Endodermal cell (in vitro differentiated cells): ENCODE data around the gene MASP2. TPM values are rescaled to one million over a fixed set of nuclear protein-coding genes. Genes with fewer than 3 reads are reported as not detected.

Source experiments
- DNase-seq: peaks from one replicate; pipeline ENCODE4 v3.0.0-alpha.2; 2017
- H3K27ac ChIP-seq: 2 replicates; pipeline ENCODE4 v1.5.1; 2013; ENCODE audit warnings: mild to moderate bottlenecking, low read depth, low read length, moderate library complexity
- H3K27me3 ChIP-seq: 2 replicates; pipeline ENCODE4 v1.6.1; 2013; ENCODE audit warnings: mild to moderate bottlenecking, low read length, moderate library complexity; ENCODE audit not compliant: insufficient read depth, control insufficient read depth, poor library complexity, severe bottlenecking
- H3K36me3 ChIP-seq: 2 replicates; pipeline ENCODE4 v1.7.0; 2013; ENCODE audit warnings: mild to moderate bottlenecking, low read length, moderate library complexity; ENCODE audit not compliant: control insufficient read depth, insufficient read depth
- H3K4me1 ChIP-seq: one replicate; pipeline ENCODE4 v1.7.0; 2013; ENCODE audit warnings: low read length; ENCODE audit not compliant: control insufficient read depth, insufficient read depth
- H3K4me3 ChIP-seq: 2 replicates; pipeline ENCODE4 v1.5.1; 2013; ENCODE audit warnings: mild to moderate bottlenecking, low read length, moderate library complexity
- H3K9ac ChIP-seq: 2 replicates; pipeline ENCODE4 v1.6.1; 2013; ENCODE audit warnings: mild to moderate bottlenecking, low read length, moderate library complexity; ENCODE audit not compliant: poor library complexity, severe bottlenecking; ENCODE audit errors: extremely low read depth
- H3K9me3 ChIP-seq: 2 replicates; pipeline ENCODE4 v1.6.1; 2013; ENCODE audit warnings: mild to moderate bottlenecking, low read length, moderate library complexity; ENCODE audit not compliant: control insufficient read depth
- H3K27ac Mint-ChIP-seq: 2 replicates; pipeline ENCODE4 v1.8.0; 2020; ENCODE audit warnings: mixed read lengths
- H3K27me3 Mint-ChIP-seq: 2 replicates; pipeline ENCODE4 v1.8.0; 2021; ENCODE audit warnings: mild to moderate bottlenecking, mixed read lengths; ENCODE audit not compliant: insufficient read depth
- H3K36me3 Mint-ChIP-seq: 2 replicates; pipeline ENCODE4 v1.8.0; 2020; ENCODE audit warnings: low read depth, mixed read lengths
- H3K4me1 Mint-ChIP-seq: 2 replicates; pipeline ENCODE4 v1.8.0; 2020; ENCODE audit warnings: mixed read lengths
- H3K4me3 Mint-ChIP-seq: 2 replicates; pipeline ENCODE4 v1.8.0; 2020; ENCODE audit warnings: mild to moderate bottlenecking, moderate library complexity, mixed read lengths
- H3K9me3 Mint-ChIP-seq: 2 replicates; pipeline ENCODE4 v1.8.0; 2020; ENCODE audit warnings: mild to moderate bottlenecking, mixed read lengths
- WGBS, 2 experiments: methylation state at CpG; one replicate each; pipeline versions ENCODE4 v1.1.5 to v1.1.7; 2013; ENCODE audit warnings: missing lambda C conversion rate in 2 of 2, mixed read lengths in 1 of 2; ENCODE audit not compliant: insufficient coverage in 1 of 2, insufficient read length in 1 of 2; 5-methylcytosine and 5-hydroxymethylcytosine counted together
- total RNA-seq, 2 donors: library from RNA; stranded (reverse); fragmentation: NEBNext Ultra II Directional in 1 of 2; extraction: Animal tissue kit (Norgen Biotek cat#: 25700) in 1 of 2; gene quantifications; 2 replicates in 1 of 2; 3 replicates in 1 of 2; pipeline ENCODE4 v1.2.1, GENCODE V29; 2021
- TF ChIP-seq, protein P1 (sequence below): fragments of 200-600 bp; sonication (generic); conservative IDR thresholded peaks from 2 replicates; pipeline ENCODE4 v1.5.0; 2021; ENCODE audit warnings: antibody characterized with exemption, mild to moderate bottlenecking

MASP2 gene
- total RNA-seq, 2 donors from 2014 or later: 0.51 TPM; not detected in 1

- no peaks in the 10 kb centered on the region for H3K27me3 Mint-ChIP-seq
- H3K4me3 Mint-ChIP-seq: no peak overlapping the region
- Histone ChIP-seq H3K9me3 (no peaks in the 10 kb centered on the region), H3K4me1 (peaks cover 3% of the 10 kb centered on the region), H3K9ac (no peak overlapping the region), H3K4me3 (no peak overlapping the region), H3K36me3 (peaks cover 74% of the 10 kb centered on the region), H3K27me3 (no peaks in the 10 kb centered on the region), H3K27ac (no peak overlapping the region)
- TF ChIP-seq, protein P1, sequence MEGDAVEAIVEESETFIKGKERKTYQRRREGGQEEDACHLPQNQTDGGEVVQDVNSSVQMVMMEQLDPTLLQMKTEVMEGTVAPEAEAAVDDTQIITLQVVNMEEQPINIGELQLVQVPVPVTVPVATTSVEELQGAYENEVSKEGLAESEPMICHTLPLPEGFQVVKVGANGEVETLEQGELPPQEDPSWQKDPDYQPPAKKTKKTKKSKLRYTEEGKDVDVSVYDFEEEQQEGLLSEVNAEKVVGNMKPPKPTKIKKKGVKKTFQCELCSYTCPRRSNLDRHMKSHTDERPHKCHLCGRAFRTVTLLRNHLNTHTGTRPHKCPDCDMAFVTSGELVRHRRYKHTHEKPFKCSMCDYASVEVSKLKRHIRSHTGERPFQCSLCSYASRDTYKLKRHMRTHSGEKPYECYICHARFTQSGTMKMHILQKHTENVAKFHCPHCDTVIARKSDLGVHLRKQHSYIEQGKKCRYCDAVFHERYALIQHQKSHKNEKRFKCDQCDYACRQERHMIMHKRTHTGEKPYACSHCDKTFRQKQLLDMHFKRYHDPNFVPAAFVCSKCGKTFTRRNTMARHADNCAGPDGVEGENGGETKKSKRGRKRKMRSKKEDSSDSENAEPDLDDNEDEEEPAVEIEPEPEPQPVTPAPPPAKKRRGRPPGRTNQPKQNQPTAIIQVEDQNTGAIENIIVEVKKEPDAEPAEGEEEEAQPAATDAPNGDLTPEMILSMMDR: no peak
- no peak overlapping the region for H3K27ac Mint-ChIP-seq
- H3K9me3 Mint-ChIP-seq: no peaks in the 10 kb centered on the region
- DNase-seq: no peak
- WGBS, 2 experiments: 87 to 88% methylated on average over 6 of the region's 6 CpGs
- peaks cover 24% of the 10 kb centered on the region for H3K4me1 Mint-ChIP-seq
- peaks cover 70% of the 10 kb centered on the region for H3K36me3 Mint-ChIP-seq
Observed at GRCh38 chr1:11027316-11027715, 19.7 kb downstream of the MASP2 start.

GRCh38 chr1:11026903-11027302, 20.1 kb downstream of the MASP2 start:
- H3K9me3 ChIP-seq: no peaks in the 10 kb centered on the region
- Mint-ChIP-seq H3K4me1 (peaks cover 28% of the 10 kb centered on the region), H3K9me3 (no peaks in the 10 kb centered on the region), H3K4me3 (no peak overlapping the region), H3K27ac (peak overlapping the region; percentile 42), H3K36me3 (peaks cover 74% of the 10 kb centered on the region), H3K27me3 (no peaks in the 10 kb centered on the region)
- no peaks in the 10 kb centered on the region for H3K27me3 ChIP-seq
- peaks cover 3% of the 10 kb centered on the region for H3K4me1 ChIP-seq
- DNase-seq: no peak
- TF ChIP-seq, protein P1: no peak
- H3K4me3 ChIP-seq: no peak overlapping the region
- H3K9ac ChIP-seq: no peak overlapping the region
- no peak overlapping the region for H3K27ac ChIP-seq
- H3K36me3 ChIP-seq: peaks cover 78% of the 10 kb centered on the region
- 97 to 98% methylated on average over 4 to 5 of the region's 5 CpGs for WGBS, 2 experiments

DNA sequence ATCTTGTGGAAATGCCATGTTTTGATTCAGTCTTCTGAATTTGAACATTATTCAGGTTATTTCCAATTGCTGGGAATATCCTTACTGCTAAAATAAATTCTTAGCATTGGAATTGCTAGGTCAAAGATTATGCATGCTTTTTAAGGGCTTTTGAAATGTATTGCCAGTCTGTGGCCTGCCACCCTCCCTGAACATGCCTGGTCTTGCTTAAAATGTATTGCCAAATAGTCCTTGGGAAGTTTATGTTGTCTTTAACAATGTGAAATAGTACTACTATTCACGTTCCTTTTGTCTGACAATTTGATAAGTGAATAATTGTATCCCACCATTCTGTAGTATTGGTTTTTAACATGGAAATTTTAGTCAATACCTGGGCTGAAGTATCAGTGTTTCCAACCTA, 21.0 kb downstream of the MASP2 start:
- Mint-ChIP-seq H3K36me3 (peaks cover 83% of the 10 kb centered on the region), H3K9me3 (no peaks in the 10 kb centered on the region), H3K27ac (no peak overlapping the region), H3K4me3 (no peak overlapping the region), H3K4me1 (peaks cover 29% of the 10 kb centered on the region), H3K27me3 (no peaks in the 10 kb centered on the region)
- no peak overlapping the region for H3K4me3 ChIP-seq
- H3K27ac ChIP-seq: no peak overlapping the region
- 88% methylated on average over 1 of the region's 1 CpG; no CpG with 5 or more reads in 1 of the 2 experiments for WGBS, 2 experiments
- no peak for DNase-seq
- H3K36me3 ChIP-seq: peaks cover 87% of the 10 kb centered on the region
- peaks cover 3% of the 10 kb centered on the region for H3K4me1 ChIP-seq
- TF ChIP-seq, protein P1: no peak
- H3K27me3 ChIP-seq: no peaks in the 10 kb centered on the region
- no peaks in the 10 kb centered on the region for H3K9me3 ChIP-seq
- H3K9ac ChIP-seq: no peak overlapping the region
